Glutamatergic neuron (in vitro differentiated cells): ENCODE data around the gene TRAF3IP1. TPM values are rescaled to one million over a fixed set of nuclear protein-coding genes. Genes with fewer than 3 reads are reported as not detected.

ENCODE experiments used
- DNase-seq: peaks from one replicate; pipeline ENCODE4 v3.0.0; 2022
- H3K27ac Mint-ChIP-seq: one replicate; pipeline ENCODE4 v1.8.0; 2020; ENCODE audit warnings: mild to moderate bottlenecking, mixed read lengths, inconsistent platforms; ENCODE audit not compliant: unreplicated experiment
- H3K27me3 Mint-ChIP-seq: one replicate; pipeline ENCODE4 v1.8.0; 2020; ENCODE audit warnings: mild to moderate bottlenecking, moderate library complexity, mixed read lengths, inconsistent platforms; ENCODE audit not compliant: unreplicated experiment
- H3K36me3 Mint-ChIP-seq: one replicate; pipeline ENCODE4 v1.8.0; 2020; ENCODE audit warnings: mild to moderate bottlenecking, mixed read lengths, inconsistent platforms; ENCODE audit not compliant: unreplicated experiment
- H3K4me1 Mint-ChIP-seq: one replicate; pipeline ENCODE4 v1.8.0; 2020; ENCODE audit warnings: mild to moderate bottlenecking, low read depth, mixed read lengths, inconsistent platforms; ENCODE audit not compliant: unreplicated experiment
- H3K4me3 Mint-ChIP-seq: one replicate; pipeline ENCODE4 v1.8.0; 2020; ENCODE audit warnings: mild to moderate bottlenecking, mixed read lengths, inconsistent platforms; ENCODE audit not compliant: unreplicated experiment
- H3K9me3 Mint-ChIP-seq: one replicate; pipeline ENCODE4 v1.8.0; 2020; ENCODE audit warnings: mild to moderate bottlenecking, moderate library complexity, mixed read lengths, inconsistent platforms; ENCODE audit not compliant: unreplicated experiment
- CTCF ChIP-seq: fragments of 200-600 bp; sonication (generic); IDR thresholded peaks from one replicate; pipeline ENCODE4 v1.5.0; 2021; ENCODE audit not compliant: partially characterized antibody, unreplicated experiment
- total RNA-seq: library from RNA; stranded (reverse); fragmentation: NEBNext Ultra II Directional; extraction: Animal tissue kit (Norgen Biotek cat#: 25700); gene quantifications from one replicate; pipeline ENCODE4 v1.2.1, GENCODE V29; 2021; ENCODE audit not compliant: unreplicated experiment

Gene TRAF3IP1
- total RNA-seq, 1 donor from 2014 or later: 10.3 TPM

GRCh38 chr2:238408615-238409340 is 88.5 kb downstream of the TRAF3IP1 start:
- DNase-seq: no peak
- Mint-ChIP-seq H3K36me3 (peaks cover 1% of the 10 kb centered on the region), H3K27ac (no peak overlapping the region), H3K4me1 (peaks cover 4% of the 10 kb centered on the region), H3K9me3 (peaks cover 3% of the 10 kb centered on the region), H3K27me3 (peaks cover 2% of the 10 kb centered on the region), H3K4me3 (no peak overlapping the region)
- no peak for TF ChIP-seq CTCF

- DNase-seq: no peak
- no peak for TF ChIP-seq CTCF
- peaks cover 4% of the 10 kb centered on the region for H3K4me1 Mint-ChIP-seq
- H3K36me3 Mint-ChIP-seq: no peaks in the 10 kb centered on the region
- no peak overlapping the region for H3K27ac Mint-ChIP-seq
- H3K4me3 Mint-ChIP-seq: no peak overlapping the region
- H3K9me3 Mint-ChIP-seq: peaks cover 3% of the 10 kb centered on the region
- no peaks in the 10 kb centered on the region for H3K27me3 Mint-ChIP-seq
These were observed 89.3 kb downstream of the TRAF3IP1 start for GRCh38 chr2:238409341-238410199.

GRCh38 chr2:238412067-238412767 is 91.9 kb downstream of the TRAF3IP1 start:
- no peak for DNase-seq
- H3K27me3 Mint-ChIP-seq: no peaks in the 10 kb centered on the region

GRCh38 chr2:238413368-238413767 is 93.0 kb downstream of the TRAF3IP1 start:
- Mint-ChIP-seq H3K4me1 (no peaks in the 10 kb centered on the region), H3K27ac (no peak overlapping the region), H3K9me3 (peaks cover 2% of the 10 kb centered on the region), H3K36me3 (peaks cover 14% of the 10 kb centered on the region), H3K27me3 (no peaks in the 10 kb centered on the region), H3K4me3 (no peak overlapping the region)
- no peak for TF ChIP-seq CTCF
- no peak for DNase-seq

More at GRCh38 chr2:238412067-238412767, 91.9 kb downstream of the TRAF3IP1 start:
- H3K9me3 Mint-ChIP-seq: peaks cover 2% of the 10 kb centered on the region
- H3K4me1 Mint-ChIP-seq: no peaks in the 10 kb centered on the region
- no peak for TF ChIP-seq CTCF
- H3K27ac Mint-ChIP-seq: no peak overlapping the region
- H3K36me3 Mint-ChIP-seq: peaks cover 14% of the 10 kb centered on the region
- H3K4me3 Mint-ChIP-seq: no peak overlapping the region
